HEK293 (cell line): ENCODE results near the gene OCA2.

Source experiments
- CTCF ChIA-PET: fragments of 350-600 bp; formaldehyde crosslinking; extraction: SDS; loops from one replicate; lab custom pipeline; 2021; ENCODE audit warnings: antibody characterized with exemption; lab: Yijun Ruan, JAX
- POLR2A ChIA-PET: fragments of 300-600 bp; formaldehyde crosslinking; extraction: SDS; loops from one replicate; lab custom pipeline; 2020; ENCODE audit warnings: antibody characterized with exemption, inconsistent platforms; lab: Yijun Ruan, JAX
- H3K27ac ChIP-seq: fragments of 200-500 bp; sonication (Bioruptor generic); 2 replicates; pipeline ENCODE4 v1.5.1; 2014; ENCODE audit warnings: low read depth, low read length, control low read depth, inconsistent platforms; ENCODE audit errors: extremely low read depth
- H3K36me3 ChIP-seq, 2 experiments: fragments of 200-500 bp in 1 of 2; sonication (Bioruptor generic) in 1 of 2; 1 replicate in 1 of 2; 2 replicates in 1 of 2; pipeline ENCODE4 v1.5.1; 2014 to 2017; ENCODE audit warnings: inconsistent platforms in 2 of 2, low read length in 2 of 2; ENCODE audit not compliant: control insufficient read depth in 2 of 2, insufficient read depth in 1 of 2
- H3K4me1 ChIP-seq: fragments of 200-500 bp; sonication (Bioruptor generic); 2 replicates; pipeline ENCODE4 v1.5.1; 2014; ENCODE audit warnings: mild to moderate bottlenecking, low read length, inconsistent platforms; ENCODE audit not compliant: control insufficient read depth, insufficient read depth
- H3K4me3 ChIP-seq: 2 replicates; pipeline ENCODE4 v1.5.1; 2011; ENCODE audit warnings: low read depth, mild to moderate bottlenecking, control low read depth, low read length, moderate library complexity
- H3K9me3 ChIP-seq: fragments of 200-500 bp; sonication (Bioruptor generic); 2 replicates; pipeline ENCODE4 v1.5.1; 2014; ENCODE audit warnings: low read depth, low read length, inconsistent platforms; ENCODE audit not compliant: control insufficient read depth, insufficient read depth
- MYNN ChIP-seq: fragments of 450-650 bp; formaldehyde crosslinking; IDR thresholded peaks from 2 replicates; pipeline ENCODE4 v1.5.1; 2016; ENCODE audit warnings: missing biosample characterization, missing genetic modification characterization, borderline replicate concordance
- TRIM28 ChIP-seq: IDR thresholded peaks from 2 replicates; pipeline ENCODE4 v1.6.1; 2011; ENCODE audit warnings: low read length, control low read depth, borderline replicate concordance
- ZBTB20 ChIP-seq: fragments of 450-650 bp; formaldehyde crosslinking; IDR thresholded peaks from 2 replicates; pipeline ENCODE4 v1.5.1; 2016; ENCODE audit warnings: missing biosample characterization, missing genetic modification characterization
- ZNF302 ChIP-seq: fragments of 450-650 bp; formaldehyde crosslinking; IDR thresholded peaks from 2 replicates; pipeline ENCODE4 v1.5.1; 2016; ENCODE audit warnings: missing biosample characterization, missing genetic modification characterization, low read depth
- ZNF629 ChIP-seq: fragments of 450-650 bp; formaldehyde crosslinking; IDR thresholded peaks from 2 replicates; pipeline ENCODE4 v1.5.1; 2017; ENCODE audit warnings: missing biosample characterization, missing genetic modification characterization
- ZNF76 ChIP-seq: fragments of 450-650 bp; formaldehyde crosslinking; IDR thresholded peaks from 2 replicates; pipeline ENCODE4; 2016; ENCODE audit warnings: low read depth, missing biosample characterization, missing genetic modification characterization, borderline replicate concordance
- ZNF768 ChIP-seq: fragments of 450-650 bp; formaldehyde crosslinking; IDR thresholded peaks from 2 replicates; pipeline ENCODE4 v1.5.1; 2018; ENCODE audit warnings: missing biosample characterization, mild to moderate bottlenecking, missing genetic modification characterization
- ZSCAN23 ChIP-seq: fragments of 450-650 bp; formaldehyde crosslinking; IDR thresholded peaks from 2 replicates; pipeline ENCODE4 v1.5.1; 2016; ENCODE audit warnings: missing biosample characterization, missing genetic modification characterization
- TF ChIP-seq, protein P1 (sequence below): fragments of 450-650 bp; formaldehyde crosslinking; IDR thresholded peaks from 2 replicates; pipeline ENCODE4 v1.5.1; 2017; ENCODE audit warnings: missing biosample characterization, missing genetic modification characterization
- TF ChIP-seq, protein P2 (sequence below): fragments of 450-650 bp; formaldehyde crosslinking; IDR thresholded peaks from 2 replicates; pipeline ENCODE4 v1.5.1; 2016; ENCODE audit warnings: missing biosample characterization, missing genetic modification characterization, low read depth
- TF ChIP-seq, protein P3 (sequence below): fragments of 450-650 bp; formaldehyde crosslinking; IDR thresholded peaks from 2 replicates; pipeline ENCODE4 v1.5.1; 2017; ENCODE audit warnings: missing biosample characterization, missing genetic modification characterization
- TF ChIP-seq, protein P4 (sequence below): fragments of 450-650 bp; formaldehyde crosslinking; conservative IDR thresholded peaks from 2 replicates; pipeline ENCODE4 v1.5.1; 2016; ENCODE audit warnings: low read depth, missing biosample characterization, missing genetic modification characterization
- TF ChIP-seq, protein P5 (sequence below): fragments of 450-650 bp; formaldehyde crosslinking; IDR thresholded peaks from 2 replicates; pipeline ENCODE4 v1.5.1; 2016; ENCODE audit warnings: missing biosample characterization, missing genetic modification characterization
- TF ChIP-seq, protein P6 (sequence below): fragments of 450-650 bp; formaldehyde crosslinking; IDR thresholded peaks from 2 replicates; pipeline ENCODE4 v1.5.1; 2016; ENCODE audit warnings: missing biosample characterization, missing genetic modification characterization
- TF ChIP-seq, protein P7 (sequence below): fragments of 450-650 bp; formaldehyde crosslinking; optimal IDR thresholded peaks from 2 replicates; pipeline ENCODE3; 2016; ENCODE audit warnings: missing biosample characterization, mild to moderate bottlenecking, missing genetic modification characterization

OCA2 gene

DNA sequence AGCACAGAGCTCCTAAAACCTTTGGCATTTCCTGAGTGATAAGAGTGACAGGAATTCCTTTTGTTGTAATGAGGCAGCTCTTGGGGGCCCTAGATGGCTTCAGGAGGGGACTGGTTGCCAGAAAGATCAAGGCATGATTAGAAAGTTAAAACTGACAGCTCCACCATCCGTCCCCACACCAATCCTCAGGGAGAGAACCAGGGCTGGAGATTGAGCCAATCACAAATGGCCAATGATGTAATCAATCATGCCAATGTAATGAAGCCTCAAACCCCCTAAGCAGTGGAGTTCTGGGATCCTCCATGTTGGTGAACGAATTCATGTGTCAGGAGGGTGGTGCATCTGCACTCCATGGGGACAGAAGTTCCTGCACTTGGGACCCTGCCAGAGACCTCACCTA, 265.1 kb downstream of the OCA2 start:
- Histone ChIP-seq H3K4me3 (no peak overlapping the region), H3K27ac (no peak overlapping the region), H3K36me3 (no peaks in the 10 kb centered on the region)
- CTCF ChIA-PET: no interaction called here
- TF ChIP-seq, protein P1, sequence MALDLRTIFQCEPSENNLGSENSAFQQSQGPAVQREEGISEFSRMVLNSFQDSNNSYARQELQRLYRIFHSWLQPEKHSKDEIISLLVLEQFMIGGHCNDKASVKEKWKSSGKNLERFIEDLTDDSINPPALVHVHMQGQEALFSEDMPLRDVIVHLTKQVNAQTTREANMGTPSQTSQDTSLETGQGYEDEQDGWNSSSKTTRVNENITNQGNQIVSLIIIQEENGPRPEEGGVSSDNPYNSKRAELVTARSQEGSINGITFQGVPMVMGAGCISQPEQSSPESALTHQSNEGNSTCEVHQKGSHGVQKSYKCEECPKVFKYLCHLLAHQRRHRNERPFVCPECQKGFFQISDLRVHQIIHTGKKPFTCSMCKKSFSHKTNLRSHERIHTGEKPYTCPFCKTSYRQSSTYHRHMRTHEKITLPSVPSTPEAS (tag by site-specific recombination): no peak
- TF ChIP-seq, protein P2, sequence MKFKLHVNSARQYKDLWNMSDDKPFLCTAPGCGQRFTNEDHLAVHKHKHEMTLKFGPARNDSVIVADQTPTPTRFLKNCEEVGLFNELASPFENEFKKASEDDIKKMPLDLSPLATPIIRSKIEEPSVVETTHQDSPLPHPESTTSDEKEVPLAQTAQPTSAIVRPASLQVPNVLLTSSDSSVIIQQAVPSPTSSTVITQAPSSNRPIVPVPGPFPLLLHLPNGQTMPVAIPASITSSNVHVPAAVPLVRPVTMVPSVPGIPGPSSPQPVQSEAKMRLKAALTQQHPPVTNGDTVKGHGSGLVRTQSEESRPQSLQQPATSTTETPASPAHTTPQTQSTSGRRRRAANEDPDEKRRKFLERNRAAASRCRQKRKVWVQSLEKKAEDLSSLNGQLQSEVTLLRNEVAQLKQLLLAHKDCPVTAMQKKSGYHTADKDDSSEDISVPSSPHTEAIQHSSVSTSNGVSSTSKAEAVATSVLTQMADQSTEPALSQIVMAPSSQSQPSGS (tag by site-specific recombination): no peak
- TF ChIP-seq ZNF768: no peak
- no peak for TF ChIP-seq ZNF302 (tag by site-specific recombination)
- TF ChIP-seq, protein P3, sequence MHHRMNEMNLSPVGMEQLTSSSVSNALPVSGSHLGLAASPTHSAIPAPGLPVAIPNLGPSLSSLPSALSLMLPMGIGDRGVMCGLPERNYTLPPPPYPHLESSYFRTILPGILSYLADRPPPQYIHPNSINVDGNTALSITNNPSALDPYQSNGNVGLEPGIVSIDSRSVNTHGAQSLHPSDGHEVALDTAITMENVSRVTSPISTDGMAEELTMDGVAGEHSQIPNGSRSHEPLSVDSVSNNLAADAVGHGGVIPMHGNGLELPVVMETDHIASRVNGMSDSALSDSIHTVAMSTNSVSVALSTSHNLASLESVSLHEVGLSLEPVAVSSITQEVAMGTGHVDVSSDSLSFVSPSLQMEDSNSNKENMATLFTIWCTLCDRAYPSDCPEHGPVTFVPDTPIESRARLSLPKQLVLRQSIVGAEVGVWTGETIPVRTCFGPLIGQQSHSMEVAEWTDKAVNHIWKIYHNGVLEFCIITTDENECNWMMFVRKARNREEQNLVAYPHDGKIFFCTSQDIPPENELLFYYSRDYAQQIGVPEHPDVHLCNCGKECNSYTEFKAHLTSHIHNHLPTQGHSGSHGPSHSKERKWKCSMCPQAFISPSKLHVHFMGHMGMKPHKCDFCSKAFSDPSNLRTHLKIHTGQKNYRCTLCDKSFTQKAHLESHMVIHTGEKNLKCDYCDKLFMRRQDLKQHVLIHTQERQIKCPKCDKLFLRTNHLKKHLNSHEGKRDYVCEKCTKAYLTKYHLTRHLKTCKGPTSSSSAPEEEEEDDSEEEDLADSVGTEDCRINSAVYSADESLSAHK (tag by site-specific recombination): no peak
- TF ChIP-seq, protein P4, sequence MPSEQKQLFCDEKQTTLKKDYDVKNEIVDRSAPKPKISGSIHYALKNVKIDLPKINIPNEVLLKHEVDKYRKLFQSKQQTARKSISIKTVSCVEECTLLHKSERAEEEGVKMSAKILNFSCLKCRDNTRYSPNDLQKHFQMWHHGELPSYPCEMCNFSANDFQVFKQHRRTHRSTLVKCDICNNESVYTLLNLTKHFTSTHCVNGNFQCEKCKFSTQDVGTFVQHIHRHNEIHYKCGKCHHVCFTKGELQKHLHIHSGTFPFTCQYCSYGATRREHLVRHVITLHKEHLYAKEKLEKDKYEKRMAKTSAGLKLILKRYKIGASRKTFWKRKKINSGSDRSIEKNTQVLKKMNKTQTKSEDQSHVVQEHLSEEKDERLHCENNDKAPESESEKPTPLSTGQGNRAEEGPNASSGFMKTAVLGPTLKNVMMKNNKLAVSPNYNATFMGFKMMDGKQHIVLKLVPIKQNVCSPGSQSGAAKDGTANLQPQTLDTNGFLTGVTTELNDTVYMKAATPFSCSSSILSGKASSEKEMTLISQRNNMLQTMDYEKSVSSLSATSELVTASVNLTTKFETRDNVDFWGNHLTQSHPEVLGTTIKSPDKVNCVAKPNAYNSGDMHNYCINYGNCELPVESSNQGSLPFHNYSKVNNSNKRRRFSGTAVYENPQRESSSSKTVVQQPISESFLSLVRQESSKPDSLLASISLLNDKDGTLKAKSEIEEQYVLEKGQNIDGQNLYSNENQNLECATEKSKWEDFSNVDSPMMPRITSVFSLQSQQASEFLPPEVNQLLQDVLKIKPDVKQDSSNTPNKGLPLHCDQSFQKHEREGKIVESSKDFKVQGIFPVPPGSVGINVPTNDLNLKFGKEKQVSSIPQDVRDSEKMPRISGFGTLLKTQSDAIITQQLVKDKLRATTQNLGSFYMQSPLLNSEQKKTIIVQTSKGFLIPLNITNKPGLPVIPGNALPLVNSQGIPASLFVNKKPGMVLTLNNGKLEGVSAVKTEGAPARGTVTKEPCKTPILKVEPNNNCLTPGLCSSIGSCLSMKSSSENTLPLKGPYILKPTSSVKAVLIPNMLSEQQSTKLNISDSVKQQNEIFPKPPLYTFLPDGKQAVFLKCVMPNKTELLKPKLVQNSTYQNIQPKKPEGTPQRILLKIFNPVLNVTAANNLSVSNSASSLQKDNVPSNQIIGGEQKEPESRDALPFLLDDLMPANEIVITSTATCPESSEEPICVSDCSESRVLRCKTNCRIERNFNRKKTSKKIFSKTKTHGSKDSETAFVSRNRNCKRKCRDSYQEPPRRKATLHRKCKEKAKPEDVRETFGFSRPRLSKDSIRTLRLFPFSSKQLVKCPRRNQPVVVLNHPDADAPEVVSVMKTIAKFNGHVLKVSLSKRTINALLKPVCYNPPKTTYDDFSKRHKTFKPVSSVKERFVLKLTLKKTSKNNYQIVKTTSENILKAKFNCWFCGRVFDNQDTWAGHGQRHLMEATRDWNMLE (tag by site-specific recombination): no peak
- TF ChIP-seq, protein P5, sequence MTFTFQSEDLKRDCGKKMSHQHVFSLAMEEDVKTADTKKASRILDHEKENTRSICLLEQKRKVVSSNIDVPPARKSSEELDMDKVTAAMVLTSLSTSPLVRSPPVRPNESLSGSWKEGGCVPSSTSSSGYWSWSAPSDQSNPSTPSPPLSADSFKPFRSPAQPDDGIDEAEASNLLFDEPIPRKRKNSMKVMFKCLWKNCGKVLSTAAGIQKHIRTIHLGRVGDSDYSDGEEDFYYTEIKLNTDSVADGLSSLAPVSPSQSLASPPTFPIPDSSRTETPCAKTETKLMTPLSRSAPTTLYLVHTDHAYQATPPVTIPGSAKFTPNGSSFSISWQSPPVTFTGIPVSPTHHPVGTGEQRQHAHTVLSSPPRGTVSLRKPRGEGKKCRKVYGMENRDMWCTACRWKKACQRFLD (tag by site-specific recombination): no peak
- no peak for TF ChIP-seq MYNN
- TF ChIP-seq ZNF629: no peak
- TF ChIP-seq TRIM28: no peak
- TF ChIP-seq, protein P6, sequence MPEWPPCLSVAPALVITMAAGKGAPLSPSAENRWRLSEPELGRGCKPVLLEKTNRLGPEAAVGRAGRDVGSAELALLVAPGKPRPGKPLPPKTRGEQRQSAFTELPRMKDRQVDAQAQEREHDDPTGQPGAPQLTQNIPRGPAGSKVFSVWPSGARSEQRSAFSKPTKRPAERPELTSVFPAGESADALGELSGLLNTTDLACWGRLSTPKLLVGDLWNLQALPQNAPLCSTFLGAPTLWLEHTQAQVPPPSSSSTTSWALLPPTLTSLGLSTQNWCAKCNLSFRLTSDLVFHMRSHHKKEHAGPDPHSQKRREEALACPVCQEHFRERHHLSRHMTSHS: no peak
- TF ChIP-seq, protein P7, sequence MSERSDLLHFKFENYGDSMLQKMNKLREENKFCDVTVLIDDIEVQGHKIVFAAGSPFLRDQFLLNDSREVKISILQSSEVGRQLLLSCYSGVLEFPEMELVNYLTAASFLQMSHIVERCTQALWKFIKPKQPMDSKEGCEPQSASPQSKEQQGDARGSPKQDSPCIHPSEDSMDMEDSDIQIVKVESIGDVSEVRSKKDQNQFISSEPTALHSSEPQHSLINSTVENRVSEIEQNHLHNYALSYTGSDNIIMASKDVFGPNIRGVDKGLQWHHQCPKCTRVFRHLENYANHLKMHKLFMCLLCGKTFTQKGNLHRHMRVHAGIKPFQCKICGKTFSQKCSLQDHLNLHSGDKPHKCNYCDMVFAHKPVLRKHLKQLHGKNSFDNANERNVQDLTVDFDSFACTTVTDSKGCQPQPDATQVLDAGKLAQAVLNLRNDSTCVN (tag by site-specific recombination): no peak
- no peak for TF ChIP-seq ZSCAN23 (tag by site-specific recombination)
- no peak for TF ChIP-seq ZBTB20
- TF ChIP-seq ZNF76 (tag by site-specific recombination): no peak
- TF ChIP-seq, all 188 proteins: peak for 0
- H3K4me1 ChIP-seq: no peaks in the 10 kb centered on the region
- no peaks in the 10 kb centered on the region for H3K9me3 ChIP-seq
- POLR2A ChIA-PET: no interaction called here
